ENCODE results near the gene SLC38A11.

The SLC38A11 gene

DNA sequence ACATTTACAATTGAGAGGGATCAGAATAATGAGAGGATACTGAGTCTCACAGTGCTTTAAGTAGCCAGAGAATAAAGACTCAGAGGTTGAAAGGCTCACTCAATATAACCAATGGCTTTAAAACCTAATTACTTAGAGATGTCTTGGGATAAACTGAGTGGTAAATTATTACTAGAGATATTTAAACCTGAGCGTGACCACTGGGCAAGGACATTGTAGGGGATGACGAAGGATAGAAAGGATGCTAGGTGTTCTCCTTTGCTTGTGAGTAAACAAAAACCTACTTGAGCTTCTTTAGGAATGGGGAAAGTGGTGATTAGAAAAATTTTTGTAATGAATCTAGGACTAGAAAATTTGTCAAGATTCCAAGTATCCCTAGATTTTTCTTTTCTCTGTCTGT is 12.0 kb upstream of the SLC38A11 start:
- POLR2A ChIA-PET: interaction anchor here (0.7 kb wide), 1 partner anchor 424 kb away, joined by 3 read pairs; no protein-coding TSS in a partner anchor
- CTCF ChIA-PET: interaction anchor here (1.1 to 2.0 kb wide), 4 partner anchors 25 to 407 kb away, joined by 4 to 6 read pairs (median 4); no protein-coding TSS in a partner anchor
- no peak for DNase-seq (ENCODE audit: low read depth, low spot score)
- TF ChIP-seq, protein P1, sequence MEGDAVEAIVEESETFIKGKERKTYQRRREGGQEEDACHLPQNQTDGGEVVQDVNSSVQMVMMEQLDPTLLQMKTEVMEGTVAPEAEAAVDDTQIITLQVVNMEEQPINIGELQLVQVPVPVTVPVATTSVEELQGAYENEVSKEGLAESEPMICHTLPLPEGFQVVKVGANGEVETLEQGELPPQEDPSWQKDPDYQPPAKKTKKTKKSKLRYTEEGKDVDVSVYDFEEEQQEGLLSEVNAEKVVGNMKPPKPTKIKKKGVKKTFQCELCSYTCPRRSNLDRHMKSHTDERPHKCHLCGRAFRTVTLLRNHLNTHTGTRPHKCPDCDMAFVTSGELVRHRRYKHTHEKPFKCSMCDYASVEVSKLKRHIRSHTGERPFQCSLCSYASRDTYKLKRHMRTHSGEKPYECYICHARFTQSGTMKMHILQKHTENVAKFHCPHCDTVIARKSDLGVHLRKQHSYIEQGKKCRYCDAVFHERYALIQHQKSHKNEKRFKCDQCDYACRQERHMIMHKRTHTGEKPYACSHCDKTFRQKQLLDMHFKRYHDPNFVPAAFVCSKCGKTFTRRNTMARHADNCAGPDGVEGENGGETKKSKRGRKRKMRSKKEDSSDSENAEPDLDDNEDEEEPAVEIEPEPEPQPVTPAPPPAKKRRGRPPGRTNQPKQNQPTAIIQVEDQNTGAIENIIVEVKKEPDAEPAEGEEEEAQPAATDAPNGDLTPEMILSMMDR (IDR thresholded peaks at IDR 0.05; ENCODE audit: insufficient read depth, low read length, missing control alignments): no peak
- no peak overlapping the region for H3K4me3 ChIP-seq (ENCODE audit: low read depth, low read length)

DNA sequence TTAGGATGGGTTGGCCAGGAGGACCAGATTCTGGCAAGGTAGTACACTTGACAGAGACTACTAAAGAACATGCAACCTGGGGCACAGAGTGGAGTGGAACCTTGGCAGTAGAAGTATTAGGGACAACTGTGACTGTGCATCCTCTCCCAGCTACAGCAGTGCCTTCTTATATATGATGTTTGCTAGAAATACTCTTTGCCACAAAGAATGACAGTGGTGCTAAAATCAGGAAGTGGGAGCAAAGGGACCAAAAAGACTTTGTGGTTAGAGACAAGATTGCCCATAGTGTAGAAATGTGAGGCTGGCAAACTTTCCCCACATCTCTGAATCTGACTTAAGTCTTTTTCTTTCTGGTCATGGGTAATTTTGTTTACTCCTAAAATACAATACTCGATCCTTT is 9.4 kb upstream of the SLC38A11 start:
- ChIA-PET CTCF (interaction anchor here (1.2 to 2.8 kb wide), 2 partner anchors 28 to 123 kb away, joined by 4 to 8 read pairs; partner anchors contain the start of gene COBLL1), POLR2A (no interaction called here)
- no peak overlapping the region for H3K4me3 ChIP-seq (ENCODE audit: low read depth, low read length)
- TF ChIP-seq, protein P1 (IDR thresholded peaks at IDR 0.05; ENCODE audit: insufficient read depth, low read length, missing control alignments): no peak
- no peak for DNase-seq (ENCODE audit: low read depth, low spot score)

GRCh38 chr2:164960159-164960558 is 4.8 kb upstream of the SLC38A11 start:
- TF ChIP-seq, protein P1 (IDR thresholded peaks at IDR 0.05; ENCODE audit: insufficient read depth, low read length, missing control alignments): no peak
- DNase-seq (ENCODE audit: low read depth, low spot score): no peak
- CTCF ChIA-PET: no interaction called here
- H3K4me3 ChIP-seq (ENCODE audit: low read depth, low read length): no peak overlapping the region
- POLR2A ChIA-PET: no interaction called here

- TF ChIP-seq, protein P1 (IDR thresholded peaks at IDR 0.05; ENCODE audit: insufficient read depth, low read length, missing control alignments): no peak
- ChIA-PET POLR2A (no interaction called here), CTCF (interaction anchor here (0.9 kb wide), 1 partner anchor 216 kb away, joined by 3 read pairs; no protein-coding TSS in a partner anchor)
Measured at GRCh38 chr2:164954186-164954585, 1.1 kb downstream of the SLC38A11 start.

GRCh38 chr2:164953279-164953678 is 2.0 kb downstream of the SLC38A11 start:
- TF ChIP-seq, protein P1 (IDR thresholded peaks at IDR 0.05; ENCODE audit: insufficient read depth, low read length, missing control alignments): no peak
- ChIA-PET POLR2A (no interaction called here), CTCF (interaction anchor here (0.6 to 1.2 kb wide), 3 partner anchors 40 to 215 kb away, joined by 3 read pairs; partner anchors contain the start of gene COBLL1)
- no peak overlapping the region for H3K4me3 ChIP-seq (ENCODE audit: low read depth, low read length)
- no peak for DNase-seq (ENCODE audit: low read depth, low spot score)

More at GRCh38 chr2:164954186-164954585, 1.1 kb downstream of the SLC38A11 start:
- no peak for DNase-seq (ENCODE audit: low read depth, low spot score)
- H3K4me3 ChIP-seq (ENCODE audit: low read depth, low read length): no peak overlapping the region

DNA sequence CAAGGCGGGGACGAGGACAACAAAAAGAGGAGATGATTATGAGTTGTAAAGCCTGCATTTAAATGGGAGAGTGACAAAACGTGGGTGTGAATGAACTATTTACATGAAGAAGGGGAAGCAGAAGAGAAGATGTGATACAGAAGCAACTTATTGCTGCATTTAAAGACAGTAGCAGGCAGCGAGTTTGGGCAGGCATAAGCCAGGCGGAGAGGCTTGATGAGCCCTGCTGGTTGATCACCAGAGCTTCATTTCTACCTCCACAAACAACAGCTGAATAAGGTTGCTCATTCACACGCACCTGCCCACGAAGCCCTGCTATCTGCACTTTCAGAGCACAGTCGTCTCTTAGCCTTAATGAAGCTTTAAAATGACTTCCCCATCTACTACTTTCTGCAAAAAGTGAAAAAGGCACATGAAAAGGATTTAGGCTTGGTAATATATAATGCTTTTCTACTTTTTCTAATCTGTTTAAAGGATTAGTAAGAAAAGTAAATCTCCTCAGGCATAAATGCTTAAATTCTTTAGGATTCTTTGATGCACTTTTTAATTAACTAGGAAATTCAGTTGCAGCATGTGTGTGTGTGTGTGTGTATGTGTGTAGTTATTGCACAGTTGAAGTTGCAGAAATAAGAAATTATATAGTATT is 3.1 kb downstream of the SLC38A11 start:
- CTCF ChIA-PET: no interaction called here
- POLR2A ChIA-PET: no interaction called here
- no peak overlapping the region for H3K4me3 ChIP-seq (ENCODE audit: low read depth, low read length)
- TF ChIP-seq, protein P1 (IDR thresholded peaks at IDR 0.05; ENCODE audit: insufficient read depth, low read length, missing control alignments): no peak
- DNase-seq (ENCODE audit: low read depth, low spot score): no peak
